Measurements from ENCODE around the gene INO80B.

Gene INO80B

DNA sequence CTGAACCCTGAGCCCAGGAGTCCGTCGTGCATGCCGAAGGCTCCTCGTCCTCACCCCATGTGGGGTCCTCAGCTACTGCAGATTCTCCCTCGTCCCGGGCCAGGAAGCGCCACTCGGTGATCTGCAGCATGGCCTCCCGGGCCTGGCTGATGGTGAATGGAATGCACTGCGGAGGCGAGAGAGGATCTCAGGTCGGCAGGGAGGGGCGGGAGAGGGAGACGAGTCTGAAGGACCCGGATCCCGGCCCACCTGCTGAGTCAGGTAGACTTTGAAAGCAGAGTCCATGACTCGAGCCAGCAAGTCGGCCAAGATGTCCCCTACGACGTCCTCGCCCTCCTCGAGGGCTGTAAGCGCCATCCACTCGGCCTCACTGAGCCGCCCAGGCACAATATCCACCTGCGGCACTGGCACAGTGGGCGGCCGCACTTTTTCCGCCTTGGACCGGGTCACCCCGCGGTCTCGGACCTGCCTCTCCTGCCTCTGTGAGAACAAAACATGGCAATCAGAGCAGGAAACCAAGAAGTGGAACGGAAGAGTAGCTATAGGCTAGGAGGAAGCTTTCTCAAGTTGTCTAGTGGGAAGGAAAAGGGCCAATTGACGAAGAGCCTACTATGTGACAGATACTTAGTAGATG lies 39.0 kb upstream of the INO80B start:
- Histone ChIP-seq H2AFZ (ENCODE audit: low read depth, low read length) (no peak overlapping the region), H3K36me3 (ENCODE audit: insufficient read depth, low read length) (no peaks in the 10 kb centered on the region), H3K4me3 (ENCODE audit: low read depth in 1 of 2, low read length in 2 of 2) (no peak overlapping the region), H3K27ac (ENCODE audit: low read length) (no peak overlapping the region), H3K9ac (ENCODE audit: low read depth, low read length) (no peak overlapping the region), H4K20me1 (ENCODE audit: insufficient read depth, low read length) (no peaks in the 10 kb centered on the region), H3K27me3 (ENCODE audit: insufficient read depth, low read length, poor library complexity) (no peaks in the 10 kb centered on the region), H3K9me3 (ENCODE audit: insufficient read depth, low read length, severe bottlenecking) (no peaks in the 10 kb centered on the region), H3K4me2 (ENCODE audit: insufficient read depth, low read length) (no peak overlapping the region), H3K4me1 (ENCODE audit: insufficient read depth, low read length) (peaks cover 7% of the 10 kb centered on the region), H3K79me2 (ENCODE audit: insufficient read depth, low read length) (no peaks in the 10 kb centered on the region)
- DNase-seq: no peak
- no peak for ATAC-seq (ENCODE audit: insufficient read depth, low read depth)
- no peak for TF ChIP-seq EZH2 (IDR thresholded peaks at IDR 0.05; ENCODE audit: borderline replicate concordance, low read depth, low read length, severe bottlenecking)
- TF ChIP-seq, protein P1, sequence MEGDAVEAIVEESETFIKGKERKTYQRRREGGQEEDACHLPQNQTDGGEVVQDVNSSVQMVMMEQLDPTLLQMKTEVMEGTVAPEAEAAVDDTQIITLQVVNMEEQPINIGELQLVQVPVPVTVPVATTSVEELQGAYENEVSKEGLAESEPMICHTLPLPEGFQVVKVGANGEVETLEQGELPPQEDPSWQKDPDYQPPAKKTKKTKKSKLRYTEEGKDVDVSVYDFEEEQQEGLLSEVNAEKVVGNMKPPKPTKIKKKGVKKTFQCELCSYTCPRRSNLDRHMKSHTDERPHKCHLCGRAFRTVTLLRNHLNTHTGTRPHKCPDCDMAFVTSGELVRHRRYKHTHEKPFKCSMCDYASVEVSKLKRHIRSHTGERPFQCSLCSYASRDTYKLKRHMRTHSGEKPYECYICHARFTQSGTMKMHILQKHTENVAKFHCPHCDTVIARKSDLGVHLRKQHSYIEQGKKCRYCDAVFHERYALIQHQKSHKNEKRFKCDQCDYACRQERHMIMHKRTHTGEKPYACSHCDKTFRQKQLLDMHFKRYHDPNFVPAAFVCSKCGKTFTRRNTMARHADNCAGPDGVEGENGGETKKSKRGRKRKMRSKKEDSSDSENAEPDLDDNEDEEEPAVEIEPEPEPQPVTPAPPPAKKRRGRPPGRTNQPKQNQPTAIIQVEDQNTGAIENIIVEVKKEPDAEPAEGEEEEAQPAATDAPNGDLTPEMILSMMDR (IDR thresholded peaks at IDR 0.05; ENCODE audit: borderline replicate concordance, extremely low read depth, low read length, poor library complexity, severe bottlenecking): no peak

DNA sequence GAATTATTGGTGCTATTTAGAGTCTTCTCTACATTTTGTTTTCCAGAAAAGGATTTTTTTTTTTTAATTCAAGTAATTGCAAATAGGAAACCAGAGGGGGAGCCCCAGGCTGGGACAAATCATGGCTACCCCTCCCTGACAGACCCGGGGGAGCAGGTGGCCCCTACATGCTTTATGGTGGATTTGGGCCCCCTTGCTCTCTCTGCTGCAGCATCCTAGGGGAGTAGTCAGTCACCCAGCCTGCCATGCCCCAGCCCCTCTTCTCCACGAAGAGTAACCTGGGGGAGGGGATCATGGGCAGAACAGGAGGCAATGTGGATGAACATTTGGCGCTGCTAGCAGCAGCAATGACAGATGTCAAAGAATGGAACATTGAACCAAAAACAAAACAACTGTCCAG lies 38.1 kb upstream of the INO80B start:
- Histone ChIP-seq H3K4me2 (ENCODE audit: insufficient read depth, low read length) (no peak overlapping the region), H3K27ac (ENCODE audit: low read length) (no peak overlapping the region), H3K79me2 (ENCODE audit: insufficient read depth, low read length) (peaks cover 2% of the 10 kb centered on the region; the same call in 1 of the 2 replicates), H3K4me1 (ENCODE audit: insufficient read depth, low read length) (peaks cover 13% of the 10 kb centered on the region), H3K36me3 (ENCODE audit: insufficient read depth, low read length) (no peaks in the 10 kb centered on the region), H2AFZ (ENCODE audit: low read depth, low read length) (no peak overlapping the region), H3K9ac (ENCODE audit: low read depth, low read length) (no peak overlapping the region), H3K4me3 (ENCODE audit: low read depth in 1 of 2, low read length in 2 of 2) (no peak overlapping the region), H3K27me3 (ENCODE audit: insufficient read depth, low read length, poor library complexity) (no peaks in the 10 kb centered on the region), H4K20me1 (ENCODE audit: insufficient read depth, low read length) (no peaks in the 10 kb centered on the region), H3K9me3 (ENCODE audit: insufficient read depth, low read length, severe bottlenecking) (no peaks in the 10 kb centered on the region)
- ATAC-seq (ENCODE audit: insufficient read depth, low read depth) (no peak), DNase-seq (no peak)
- no peak for TF ChIP-seq EZH2 (IDR thresholded peaks at IDR 0.05; ENCODE audit: borderline replicate concordance, low read depth, low read length, severe bottlenecking)
- TF ChIP-seq, protein P1 (IDR thresholded peaks at IDR 0.05; ENCODE audit: borderline replicate concordance, extremely low read depth, low read length, poor library complexity, severe bottlenecking): no peak

DNA sequence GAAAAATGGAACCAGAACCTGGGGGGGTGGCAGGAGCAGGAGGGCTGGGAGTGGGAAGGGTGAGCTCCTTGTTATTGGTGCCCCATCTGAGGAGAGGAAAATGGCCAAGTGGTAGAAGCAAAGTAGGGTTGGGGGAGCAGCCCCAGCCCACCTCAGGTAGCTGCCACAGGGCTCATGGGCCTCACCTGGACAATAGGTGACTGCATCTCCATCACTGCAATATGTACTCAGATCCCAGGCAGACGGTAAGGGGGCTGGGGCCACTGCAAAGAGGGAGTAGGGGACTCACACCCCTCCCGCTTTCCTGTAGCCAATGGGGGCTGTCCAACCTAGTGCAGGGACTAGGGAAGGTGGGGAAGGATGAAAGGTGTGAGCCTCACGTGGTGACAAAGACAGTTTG lies 37.7 kb upstream of the INO80B start:
- no peak for DNase-seq
- H3K4me1 ChIP-seq (ENCODE audit: insufficient read depth, low read length): peaks cover 15% of the 10 kb centered on the region
- H2AFZ ChIP-seq (ENCODE audit: low read depth, low read length): no peak overlapping the region
- no peak overlapping the region for H3K9ac ChIP-seq (ENCODE audit: low read depth, low read length)
- no peaks in the 10 kb centered on the region for H3K36me3 ChIP-seq (ENCODE audit: insufficient read depth, low read length)
- H3K79me2 ChIP-seq (ENCODE audit: insufficient read depth, low read length): peaks cover 5% of the 10 kb centered on the region
- no peak overlapping the region for H3K4me2 ChIP-seq (ENCODE audit: insufficient read depth, low read length)
- no peak overlapping the region for H3K4me3 ChIP-seq (ENCODE audit: low read depth in 1 of 2, low read length in 2 of 2)
- H4K20me1 ChIP-seq (ENCODE audit: insufficient read depth, low read length): no peaks in the 10 kb centered on the region
- ATAC-seq (ENCODE audit: insufficient read depth, low read depth): no peak
- no peak overlapping the region for H3K27ac ChIP-seq (ENCODE audit: low read length)
- no peaks in the 10 kb centered on the region for H3K9me3 ChIP-seq (ENCODE audit: insufficient read depth, low read length, severe bottlenecking)
- TF ChIP-seq, protein P1 (IDR thresholded peaks at IDR 0.05; ENCODE audit: borderline replicate concordance, extremely low read depth, low read length, poor library complexity, severe bottlenecking): no peak
- TF ChIP-seq EZH2 (IDR thresholded peaks at IDR 0.05; ENCODE audit: borderline replicate concordance, low read depth, low read length, severe bottlenecking): no peak
- H3K27me3 ChIP-seq (ENCODE audit: insufficient read depth, low read length, poor library complexity): no peaks in the 10 kb centered on the region

Data from DND-41 (cell line).